ENCODE results near the gene PCP4. TPM values are rescaled to one million over a fixed set of nuclear protein-coding genes. Genes with fewer than 3 reads are reported as not detected.

The PCP4 gene
- total RNA-seq, 1 experiment from 2014 or later: 1.6 TPM

DNA sequence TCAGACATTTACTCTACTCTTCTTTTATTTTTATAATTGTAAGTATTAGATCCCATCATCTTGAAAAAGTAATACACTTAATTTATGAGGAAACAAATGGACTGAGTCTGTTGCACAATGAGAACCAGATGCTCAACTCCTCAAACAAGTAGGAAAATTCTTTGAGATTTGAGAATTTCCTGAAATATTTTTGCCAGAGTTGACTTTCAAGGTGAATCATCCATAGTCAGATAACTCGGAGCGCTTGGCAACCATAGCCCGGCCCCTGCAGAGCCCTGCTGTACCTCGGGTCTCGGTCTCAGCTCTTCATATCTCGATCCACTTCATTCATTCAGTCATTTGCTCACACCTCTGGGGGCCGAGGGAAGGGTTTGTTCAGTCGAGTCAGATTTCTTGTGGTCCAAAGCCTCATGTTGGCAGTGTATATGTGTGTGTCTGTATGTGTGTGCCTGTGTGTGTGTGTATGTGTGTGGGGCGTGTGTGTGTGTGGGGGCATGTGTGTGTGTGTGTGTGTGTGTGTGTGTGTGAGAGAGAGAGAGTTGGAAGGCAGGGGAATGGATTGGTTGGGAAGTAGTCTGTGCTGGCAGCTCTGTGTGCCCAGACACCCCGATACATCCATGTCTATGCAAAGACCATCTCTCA lies 18.1 kb upstream of the PCP4 start (continued):
- TF ChIP-seq, protein P1, sequence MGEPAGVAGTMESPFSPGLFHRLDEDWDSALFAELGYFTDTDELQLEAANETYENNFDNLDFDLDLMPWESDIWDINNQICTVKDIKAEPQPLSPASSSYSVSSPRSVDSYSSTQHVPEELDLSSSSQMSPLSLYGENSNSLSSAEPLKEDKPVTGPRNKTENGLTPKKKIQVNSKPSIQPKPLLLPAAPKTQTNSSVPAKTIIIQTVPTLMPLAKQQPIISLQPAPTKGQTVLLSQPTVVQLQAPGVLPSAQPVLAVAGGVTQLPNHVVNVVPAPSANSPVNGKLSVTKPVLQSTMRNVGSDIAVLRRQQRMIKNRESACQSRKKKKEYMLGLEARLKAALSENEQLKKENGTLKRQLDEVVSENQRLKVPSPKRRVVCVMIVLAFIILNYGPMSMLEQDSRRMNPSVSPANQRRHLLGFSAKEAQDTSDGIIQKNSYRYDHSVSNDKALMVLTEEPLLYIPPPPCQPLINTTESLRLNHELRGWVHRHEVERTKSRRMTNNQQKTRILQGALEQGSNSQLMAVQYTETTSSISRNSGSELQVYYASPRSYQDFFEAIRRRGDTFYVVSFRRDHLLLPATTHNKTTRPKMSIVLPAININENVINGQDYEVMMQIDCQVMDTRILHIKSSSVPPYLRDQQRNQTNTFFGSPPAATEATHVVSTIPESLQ (CRISPR knock-in tag; IDR thresholded peaks at IDR 0.05): no peak

DNA sequence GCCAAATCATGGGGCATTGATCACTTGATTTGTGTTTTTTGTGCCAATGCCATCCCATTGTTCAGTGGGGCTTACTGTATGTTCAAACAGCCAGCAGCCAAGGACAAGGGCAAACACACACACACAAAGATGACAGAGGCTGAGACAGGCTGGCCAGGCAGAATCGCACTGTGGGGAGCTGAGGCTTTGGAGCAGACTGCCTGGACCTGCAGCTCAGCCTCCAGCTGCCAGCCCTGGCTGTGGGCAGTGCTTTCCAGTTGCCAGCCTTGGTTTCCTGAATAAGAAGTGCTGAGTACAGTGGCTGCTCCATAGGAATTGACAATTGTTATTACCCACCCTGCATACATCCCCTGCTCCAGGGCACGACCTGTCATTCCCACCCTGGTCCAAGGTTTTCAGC lies 16.9 kb upstream of the PCP4 start:
- peaks cover 31% of the 10 kb centered on the region for H3K9me3 Mint-ChIP-seq
- peaks cover 28% of the 10 kb centered on the region for H3K4me1 Mint-ChIP-seq
- ATAC-seq (no peak), DNase-seq (ENCODE audit: low spot score) (no peak)
- no peak overlapping the region for H3K27ac Mint-ChIP-seq
- ChIA-PET POLR2A (no interaction called here), CTCF (interaction anchor here (1.2 to 4.7 kb wide), 2 partner anchors 14 to 16 kb away, joined by 3 to 42 read pairs; partner anchors contain the start of gene PCP4)
- peaks cover 3% of the 10 kb centered on the region; the same call in 1 of the 2 replicates for H3K36me3 Mint-ChIP-seq
- no peaks in the 10 kb centered on the region; the same call in 1 of the 2 replicates for H3K27me3 Mint-ChIP-seq (ENCODE audit: low read depth)
- TF ChIP-seq NFYB (CRISPR knock-in tag; conservative IDR thresholded peaks at IDR 0.05; ENCODE audit: low read depth): no peak
- TF ChIP-seq, protein P2, sequence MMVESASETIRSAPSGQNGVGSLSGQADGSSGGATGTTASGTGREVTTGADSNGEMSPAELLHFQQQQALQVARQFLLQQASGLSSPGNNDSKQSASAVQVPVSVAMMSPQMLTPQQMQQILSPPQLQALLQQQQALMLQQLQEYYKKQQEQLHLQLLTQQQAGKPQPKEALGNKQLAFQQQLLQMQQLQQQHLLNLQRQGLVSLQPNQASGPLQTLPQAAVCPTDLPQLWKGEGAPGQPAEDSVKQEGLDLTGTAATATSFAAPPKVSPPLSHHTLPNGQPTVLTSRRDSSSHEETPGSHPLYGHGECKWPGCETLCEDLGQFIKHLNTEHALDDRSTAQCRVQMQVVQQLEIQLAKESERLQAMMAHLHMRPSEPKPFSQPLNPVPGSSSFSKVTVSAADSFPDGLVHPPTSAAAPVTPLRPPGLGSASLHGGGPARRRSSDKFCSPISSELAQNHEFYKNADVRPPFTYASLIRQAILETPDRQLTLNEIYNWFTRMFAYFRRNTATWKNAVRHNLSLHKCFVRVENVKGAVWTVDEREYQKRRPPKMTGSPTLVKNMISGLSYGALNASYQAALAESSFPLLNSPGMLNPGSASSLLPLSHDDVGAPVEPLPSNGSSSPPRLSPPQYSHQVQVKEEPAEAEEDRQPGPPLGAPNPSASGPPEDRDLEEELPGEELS (CRISPR knock-in tag; IDR thresholded peaks at IDR 0.05): no peak
- no peak for TF ChIP-seq ZNF232 (CRISPR knock-in tag; IDR thresholded peaks at IDR 0.05)
- TF ChIP-seq, protein P3, sequence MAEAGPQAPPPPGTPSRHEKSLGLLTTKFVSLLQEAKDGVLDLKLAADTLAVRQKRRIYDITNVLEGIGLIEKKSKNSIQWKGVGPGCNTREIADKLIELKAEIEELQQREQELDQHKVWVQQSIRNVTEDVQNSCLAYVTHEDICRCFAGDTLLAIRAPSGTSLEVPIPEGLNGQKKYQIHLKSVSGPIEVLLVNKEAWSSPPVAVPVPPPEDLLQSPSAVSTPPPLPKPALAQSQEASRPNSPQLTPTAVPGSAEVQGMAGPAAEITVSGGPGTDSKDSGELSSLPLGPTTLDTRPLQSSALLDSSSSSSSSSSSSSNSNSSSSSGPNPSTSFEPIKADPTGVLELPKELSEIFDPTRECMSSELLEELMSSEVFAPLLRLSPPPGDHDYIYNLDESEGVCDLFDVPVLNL (CRISPR knock-in tag; IDR thresholded peaks at IDR 0.05; ENCODE audit: borderline replicate concordance, low read depth): no peak
- TF ChIP-seq, protein P4, sequence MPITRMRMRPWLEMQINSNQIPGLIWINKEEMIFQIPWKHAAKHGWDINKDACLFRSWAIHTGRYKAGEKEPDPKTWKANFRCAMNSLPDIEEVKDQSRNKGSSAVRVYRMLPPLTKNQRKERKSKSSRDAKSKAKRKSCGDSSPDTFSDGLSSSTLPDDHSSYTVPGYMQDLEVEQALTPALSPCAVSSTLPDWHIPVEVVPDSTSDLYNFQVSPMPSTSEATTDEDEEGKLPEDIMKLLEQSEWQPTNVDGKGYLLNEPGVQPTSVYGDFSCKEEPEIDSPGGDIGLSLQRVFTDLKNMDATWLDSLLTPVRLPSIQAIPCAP (CRISPR knock-in tag; IDR thresholded peaks at IDR 0.05): no peak
- TF ChIP-seq HMGA2 (CRISPR knock-in tag; IDR thresholded peaks at IDR 0.05): no peak
- TF ChIP-seq, protein P5, sequence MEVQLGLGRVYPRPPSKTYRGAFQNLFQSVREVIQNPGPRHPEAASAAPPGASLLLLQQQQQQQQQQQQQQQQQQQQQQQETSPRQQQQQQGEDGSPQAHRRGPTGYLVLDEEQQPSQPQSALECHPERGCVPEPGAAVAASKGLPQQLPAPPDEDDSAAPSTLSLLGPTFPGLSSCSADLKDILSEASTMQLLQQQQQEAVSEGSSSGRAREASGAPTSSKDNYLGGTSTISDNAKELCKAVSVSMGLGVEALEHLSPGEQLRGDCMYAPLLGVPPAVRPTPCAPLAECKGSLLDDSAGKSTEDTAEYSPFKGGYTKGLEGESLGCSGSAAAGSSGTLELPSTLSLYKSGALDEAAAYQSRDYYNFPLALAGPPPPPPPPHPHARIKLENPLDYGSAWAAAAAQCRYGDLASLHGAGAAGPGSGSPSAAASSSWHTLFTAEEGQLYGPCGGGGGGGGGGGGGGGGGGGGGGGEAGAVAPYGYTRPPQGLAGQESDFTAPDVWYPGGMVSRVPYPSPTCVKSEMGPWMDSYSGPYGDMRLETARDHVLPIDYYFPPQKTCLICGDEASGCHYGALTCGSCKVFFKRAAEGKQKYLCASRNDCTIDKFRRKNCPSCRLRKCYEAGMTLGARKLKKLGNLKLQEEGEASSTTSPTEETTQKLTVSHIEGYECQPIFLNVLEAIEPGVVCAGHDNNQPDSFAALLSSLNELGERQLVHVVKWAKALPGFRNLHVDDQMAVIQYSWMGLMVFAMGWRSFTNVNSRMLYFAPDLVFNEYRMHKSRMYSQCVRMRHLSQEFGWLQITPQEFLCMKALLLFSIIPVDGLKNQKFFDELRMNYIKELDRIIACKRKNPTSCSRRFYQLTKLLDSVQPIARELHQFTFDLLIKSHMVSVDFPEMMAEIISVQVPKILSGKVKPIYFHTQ (CRISPR knock-in tag; IDR thresholded peaks at IDR 0.05): no peak
- no peak for TF ChIP-seq ZNF416 (CRISPR knock-in tag; IDR thresholded peaks at IDR 0.05)
- TF ChIP-seq ZNF219 (CRISPR knock-in tag; IDR thresholded peaks at IDR 0.05; ENCODE audit: borderline replicate concordance): no peak
- no peak for TF ChIP-seq RORB (CRISPR knock-in tag; IDR thresholded peaks at IDR 0.05)
- TF ChIP-seq CREB1 (CRISPR knock-in tag; IDR thresholded peaks at IDR 0.05): no peak
- no peak for TF ChIP-seq NR3C1 (CRISPR knock-in tag; conservative IDR thresholded peaks at IDR 0.05; ENCODE audit: low read depth)
- no peak for TF ChIP-seq NR1H2 (CRISPR knock-in tag; IDR thresholded peaks at IDR 0.05)
- no peak for TF ChIP-seq EMX1 (CRISPR knock-in tag; IDR thresholded peaks at IDR 0.05)
- no peak for TF ChIP-seq TP53 (CRISPR knock-in tag; IDR thresholded peaks at IDR 0.05)
- TF ChIP-seq, protein P6, sequence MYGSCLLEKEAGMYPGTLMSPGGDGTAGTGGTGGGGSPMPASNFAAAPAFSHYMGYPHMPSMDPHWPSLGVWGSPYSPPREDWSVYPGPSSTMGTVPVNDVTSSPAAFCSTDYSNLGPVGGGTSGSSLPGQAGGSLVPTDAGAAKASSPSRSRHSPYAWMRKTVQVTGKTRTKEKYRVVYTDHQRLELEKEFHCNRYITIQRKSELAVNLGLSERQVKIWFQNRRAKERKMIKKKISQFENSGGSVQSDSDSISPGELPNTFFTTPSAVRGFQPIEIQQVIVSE (CRISPR knock-in tag; IDR thresholded peaks at IDR 0.05; ENCODE audit: borderline replicate concordance): no peak
- TF ChIP-seq RELA (CRISPR knock-in tag; IDR thresholded peaks at IDR 0.05; ENCODE audit: borderline replicate concordance): no peak
- no peak for TF ChIP-seq FOXP1 (CRISPR knock-in tag; IDR thresholded peaks at IDR 0.05; ENCODE audit: borderline replicate concordance)
- no peak for TF ChIP-seq IRF2 (CRISPR knock-in tag; IDR thresholded peaks at IDR 0.05; ENCODE audit: borderline replicate concordance, low read depth)
- no peak overlapping the region for H3K4me3 Mint-ChIP-seq
